Gastroesophageal sphincter (tissue), 3 donors: ENCODE results near the gene ARMC3.

Experiments used
- CTCF ChIP-seq, 4 experiments: fragments of 200-600 bp in 2 of 4; fragments of 450-650 bp in 2 of 4; sonication (generic) in 1 of 4; IDR thresholded peaks; one replicate each; pipeline ENCODE4 v1.5.1; 2017 to 2019; ENCODE audit warnings: antibody characterized with exemption in 4 of 4, mild to moderate bottlenecking in 2 of 4, moderate library complexity in 2 of 4
- EP300 ChIP-seq: sonication (generic); formaldehyde crosslinking; IDR thresholded peaks from one replicate; pipeline ENCODE4 v1.6.1; 2017; ENCODE audit warnings: antibody characterized with exemption, mild to moderate bottlenecking

- TF ChIP-seq EP300 (no peak), CTCF (IDR thresholded peaks at IDR 0.05) (no peak)
These were observed 112.1 kb downstream of the ARMC3 start for GRCh38 chr10:23040002-23040401.
